GM12878 (cell line): ENCODE data around the gene CNOT2. TPM values are rescaled to one million over a fixed set of nuclear protein-coding genes. Genes with fewer than 3 reads are reported as not detected.
A peak's percentile ranks its signal among the peaks of the same experiment; 100 is the strongest.

ENCODE experiments used
- ATAC-seq: fragments of 200-7000 bp; cut with Tn5 transposase; 3 replicates; pipeline ENCODE4 v1.9.1; 2020; ENCODE audit warnings: mild to moderate bottlenecking, moderate library complexity
- BruUV-seq: library from RNA; stranded (reverse); fragments of 400-500 nt; replicated peaks from 2 replicates; lab custom pipeline; 2021; lab: Mats Ljungman, UMichigan
- CTCF ChIA-PET: fragments of 300-600 bp; sonication (Branson Sonifier 250); formaldehyde crosslinking; extraction: SDS; loops from one replicate; lab custom pipeline; 2021; ENCODE audit warnings: inconsistent platforms; lab: Yijun Ruan, JAX
- POLR2A ChIA-PET: fragments of 350-600 bp; formaldehyde crosslinking; extraction: SDS; loops from one replicate; lab custom pipeline; 2021; ENCODE audit warnings: inconsistent platforms; lab: Charles Lee
- RAD21 ChIA-PET: fragments of 300-600 bp; sonication (Branson Sonifier 250); formaldehyde crosslinking; loops from one replicate; lab custom pipeline; 2023; ENCODE audit warnings: antibody characterized with exemption; ENCODE audit not compliant: unreplicated experiment; lab: Charles Lee
- SMC1A ChIA-PET: fragments of 300-600 bp; sonication (Branson Sonifier 250); formaldehyde crosslinking; loops from one replicate; lab custom pipeline; 2023; ENCODE audit not compliant: unreplicated experiment, uncharacterized antibody; lab: Charles Lee
- DNase-seq: peaks from one replicate; pipeline ENCODE4 v3.0.0-alpha.2; 2011; ENCODE audit warnings: low read depth, low spot score
- FAIRE-seq: peaks from 3 replicates; lab custom pipeline; 2011; peaks lifted over from hg19 to GRCh38; lab: Jason Lieb, UNC
- H2AFZ ChIP-seq: 2 replicates; pipeline ENCODE4 v1.6.0; 2011; ENCODE audit warnings: low read depth, low read length, control low read depth; ENCODE audit not compliant: control insufficient read depth
- H3K27ac ChIP-seq: 2 replicates; pipeline ENCODE4 v1.5.1; 2011; ENCODE audit warnings: control low read depth; ENCODE audit not compliant: control insufficient read depth, insufficient read depth
- H3K27me3 ChIP-seq, 2 experiments: replicated peaks in 1 of 2; 2 replicates each; pipeline versions ENCODE4 v1.6.0 to v1.6.1; 2011; ENCODE audit warnings: low read length in 1 of 2; ENCODE audit not compliant: control insufficient read depth in 2 of 2, insufficient read depth in 2 of 2
- H3K36me3 ChIP-seq, 2 experiments: 2 replicates each; pipeline ENCODE4 v1.5.1; 2011; ENCODE audit warnings: low read length in 1 of 2; ENCODE audit not compliant: control insufficient read depth in 2 of 2, insufficient read depth in 2 of 2
- H3K4me1 ChIP-seq: 2 replicates; pipeline ENCODE4 v1.6.1; 2011; ENCODE audit warnings: mild to moderate bottlenecking, low read length, moderate library complexity, mixed read lengths; ENCODE audit not compliant: control insufficient read depth, insufficient read depth
- H3K4me2 ChIP-seq: 2 replicates; pipeline ENCODE4 v1.6.0; 2011; ENCODE audit warnings: control low read depth; ENCODE audit not compliant: control insufficient read depth, insufficient read depth
- H3K4me3 ChIP-seq: fragments of 200-600 bp; sonication (generic); 2 replicates; pipeline ENCODE4 v1.5.1; 2016
- H3K79me2 ChIP-seq: 2 replicates; pipeline ENCODE4 v1.6.0; 2011; ENCODE audit warnings: low read length; ENCODE audit not compliant: control insufficient read depth, insufficient read depth
- H3K9ac ChIP-seq: 2 replicates; pipeline ENCODE4 v1.8.0; 2011; ENCODE audit warnings: low read length, control low read depth, mixed read lengths; ENCODE audit not compliant: control insufficient read depth, insufficient read depth
- H3K9me3 ChIP-seq: replicated peaks from 3 replicates; pipeline ENCODE4 v1.5.1; 2011; ENCODE audit warnings: mild to moderate bottlenecking, low read length; ENCODE audit not compliant: control insufficient read depth, insufficient read depth
- H4K20me1 ChIP-seq: 2 replicates; pipeline ENCODE4 v1.6.0; 2011; ENCODE audit not compliant: control insufficient read depth, insufficient read depth
- BRCA1 ChIP-seq: IDR thresholded peaks from 2 replicates; pipeline ENCODE4 v1.6.1; 2011; ENCODE audit warnings: low read depth, low read length, improper control_type of control experiment
- CHD4 ChIP-seq: fragments of 200-600 bp; sonication (generic); IDR thresholded peaks from 2 replicates; pipeline ENCODE4 v1.6.1; 2016; ENCODE audit warnings: mild to moderate bottlenecking
- CREB1 ChIP-seq: IDR thresholded peaks from 2 replicates; pipeline ENCODE4 v1.6.1; 2012; ENCODE audit warnings: low read depth, mild to moderate bottlenecking, inconsistent platforms
- DPF2 ChIP-seq: fragments of 450-650 bp; IDR thresholded peaks from 2 replicates; pipeline ENCODE4 v1.6.1; 2017; ENCODE audit warnings: mild to moderate bottlenecking
- EED ChIP-seq: sonication (generic); IDR thresholded peaks from 2 replicates; pipeline ENCODE4 v1.6.1; 2016; ENCODE audit warnings: antibody characterized with exemption, low read depth
- HDAC6 ChIP-seq: fragments of 200-600 bp; sonication (generic); IDR thresholded peaks from one replicate; pipeline ENCODE4 v1.8.0; 2017; ENCODE audit warnings: antibody characterized with exemption; ENCODE audit not compliant: unreplicated experiment
- IKZF1 ChIP-seq: fragments of 450-650 bp; conservative IDR thresholded peaks from 2 replicates; pipeline ENCODE4 v1.6.1; 2017; ENCODE audit warnings: antibody characterized with exemption, mild to moderate bottlenecking
- JUNB ChIP-seq: IDR thresholded peaks from 2 replicates; pipeline ENCODE4 v1.6.1; 2016; ENCODE audit warnings: antibody characterized with exemption, mild to moderate bottlenecking
- LARP7 ChIP-seq: fragments of 450-650 bp; IDR thresholded peaks from 2 replicates; pipeline ENCODE4 v1.6.1; 2017; ENCODE audit warnings: mild to moderate bottlenecking
- MEF2A ChIP-seq: IDR thresholded peaks from 2 replicates; pipeline ENCODE4 v1.6.1; 2011; ENCODE audit warnings: low read depth, mild to moderate bottlenecking, low read length, moderate library complexity; ENCODE audit not compliant: insufficient read depth
- MYC ChIP-seq: IDR thresholded peaks from 2 replicates; pipeline ENCODE4 v1.6.1; 2011; ENCODE audit warnings: mild to moderate bottlenecking, low read length, moderate library complexity, inconsistent platforms; ENCODE audit not compliant: insufficient read depth, insufficient replicate concordance, insufficient read length, severe bottlenecking
- NR2F1 ChIP-seq: fragments of 450-650 bp; conservative IDR thresholded peaks from 2 replicates; pipeline ENCODE4 v1.6.1; 2017; ENCODE audit warnings: mild to moderate bottlenecking
- NRF1 ChIP-seq: conservative IDR thresholded peaks from 2 replicates; pipeline ENCODE4 v1.6.1; 2011; ENCODE audit warnings: mild to moderate bottlenecking, low read depth, low read length, improper control_type of control experiment
- POLR2A ChIP-seq: IDR thresholded peaks from 2 replicates; pipeline ENCODE4 v1.6.1; 2011; ENCODE audit warnings: low read depth, mild to moderate bottlenecking, low read length
- SMC3 ChIP-seq: IDR thresholded peaks from 2 replicates; pipeline ENCODE4 v1.6.1; 2011; ENCODE audit warnings: low read length, improper control_type of control experiment, borderline replicate concordance
- SRF ChIP-seq, 2 experiments: IDR thresholded peaks; 2 replicates each; pipeline ENCODE4 v1.6.1; 2011; ENCODE audit warnings: low read depth in 2 of 2, low read length in 2 of 2, mild to moderate bottlenecking in 1 of 2, moderate library complexity in 1 of 2
- TARDBP ChIP-seq: IDR thresholded peaks from 2 replicates; pipeline ENCODE4 v1.6.1; 2016; ENCODE audit warnings: borderline replicate concordance
- ZBTB11 ChIP-seq: fragments of 450-650 bp; formaldehyde crosslinking; IDR thresholded peaks from 2 replicates; pipeline ENCODE4 v1.5.0; 2022; ENCODE audit warnings: mild to moderate bottlenecking, missing genetic modification characterization
- WGBS: methylation state at CpG from one replicate; pipeline ENCODE4 v1.1.6; 2016; ENCODE audit warnings: low lambda C conversion rate; ENCODE audit not compliant: insufficient replicate concordance, insufficient coverage; ENCODE audit errors: missing lambda C conversion rate; 5-methylcytosine and 5-hydroxymethylcytosine counted together
- in situ Hi-C: fragments of 300-500 bp; cut with MboI; formaldehyde crosslinking; loops from 9 replicates; pipeline ENCODE4 v1.14.3; 2018; ENCODE audit warnings: mixed read lengths
- intact Hi-C: fragments of 100-400 bp; cut with micrococcal nuclease; formaldehyde crosslinking; loops from one replicate; pipeline ENCODE4 v1.14.2; 2022; ENCODE audit not compliant: unreplicated experiment
- polyA plus RNA-seq, 11 experiments: library from polyadenylated mRNA; depleted of rRNA in 4 of 11; unstranded in 6 of 11; stranded (reverse) in 5 of 11; fragments of >200 nt; fragmentation: Nextera tagmentation in 4 of 11; fragmentation: Illumina TruSeq in 1 of 11; extraction: Ambion mirVana in 4 of 11; extraction: Trizol in 1 of 11; gene quantifications; 1 replicate in 1 of 11; 2 replicates in 10 of 11; pipeline versions ENCODE4 v1.2.1 to v1.2.3, GENCODE V29; 2011 to 2016; ENCODE audit warnings: inconsistent platforms in 2 of 11, missing spikeins in 2 of 11, low read depth in 1 of 11
- total RNA-seq, 4 experiments: library from RNA; depleted of rRNA in 3 of 4; stranded (reverse); fragments of >200 nt in 3 of 4; fragmentation: Illumina TruSeq in 1 of 4; extraction: Trizol in 1 of 4; gene quantifications; 2 replicates each; pipeline versions ENCODE4 v1.2.1 to v1.2.3, GENCODE V29; 2013 to 2021

The CNOT2 gene
- total and polyA plus RNA-seq, 10 of the 15 experiments (the other 5 are each of a cell fraction or from before 2014, with no cell fraction given), result 37.9 to 127 (median 82.4) TPM

- H3K9me3 ChIP-seq, result no peaks in the 10 kb centered on the region
- no peaks in the 10 kb centered on the region for H3K36me3 ChIP-seq
- no peaks in the 10 kb centered on the region for H4K20me1 ChIP-seq
- TF ChIP-seq MEF2A (no peak), NRF1 (no peak), CHD4 (no peak), EED (no peak), DPF2 (0 out of 2 replicates have a peak, but pooled peaks have one; percentile 35), TARDBP (no peak), BRCA1 (no peak), POLR2A (0 out of 2 replicates have a peak, but pooled peaks have one; percentile 6), MYC (peak; percentile 3), LARP7 (no peak), IKZF1 (peak; percentile 40; the same call in 1 of the 2 replicates), HDAC6 (peak; percentile 77), SRF (IDR thresholded peaks at IDR 0.05; ENCODE audit: low read depth in 2 of 2, low read length in 2 of 2) (0 out of 4 replicates have a peak, but pooled peaks of 1 of the 2 experiments have one; percentile 23), JUNB (no peak), ZBTB11 (CRISPR knock-in tag) (no peak), CREB1 (peak; percentile 29; the same call in 1 of the 2 replicates), SMC3 (no peak), NR2F1 (no peak)
- BruUV-seq, result no TSS peak
- SMC1A ChIA-PET, result interaction anchor here (0.6 to 1.7 kb wide), 7 partner anchors 10 to 1125 kb away, joined by 3 to 4 read pairs (median 3); no protein-coding TSS in a partner anchor
- POLR2A ChIA-PET, result interaction anchor here (0.7 to 1.2 kb wide), 2 partner anchors 107 to 122 kb away, joined by 3 read pairs; no protein-coding TSS in a partner anchor
- H3K79me2 ChIP-seq, result no peaks in the 10 kb centered on the region
- H3K9ac ChIP-seq, result no peak overlapping the region
- H3K27ac ChIP-seq, result no peak overlapping the region
- H3K4me3 ChIP-seq, result peak overlapping the region; percentile 66
- in situ Hi-C loops, result no loop called here
- CTCF ChIA-PET, result interaction anchor here (1.0 kb wide), 1 partner anchor 44 kb away, joined by 4 read pairs; no protein-coding TSS in a partner anchor
- RAD21 ChIA-PET, result interaction anchor here (0.8 to 1.4 kb wide), 4 partner anchors 10 to 123 kb away, joined by 3 to 6 read pairs (median 4); partner anchors contain the start of gene CNOT2
- H3K27me3 ChIP-seq, result peaks cover 5 to 18% of the 10 kb centered on the region in 2 experiments
- peak overlapping the region; percentile 98 for H3K4me2 ChIP-seq
- DNase-seq (no peak), FAIRE-seq (no peak), ATAC-seq (peak; percentile 47)
- intact Hi-C loops, result loop anchor here (5.0 kb wide), 1 partner anchor 124 kb away; the partner anchor contains the start of gene CNOT2
- H2AFZ ChIP-seq, result peak overlapping the region; percentile 79
- H3K4me1 ChIP-seq, result peaks cover 15% of the 10 kb centered on the region
- WGBS, result 1% methylated on average over 43 of the region's 69 CpGs
Measured at GRCh38 chr12:70366581-70367257, 123.5 kb downstream of the CNOT2 start.
